HepG2 (cell line): ENCODE measurements around the gene CHKA. TPM values are rescaled to one million over a fixed set of nuclear protein-coding genes. Genes with fewer than 3 reads are reported as not detected.

ENCODE experiments used
- IRF2 ChIP-seq: IDR thresholded peaks from 2 replicates; pipeline ENCODE4 v1.6.1; 2018; ENCODE audit warnings: missing genetic modification reagents, missing compliant biosample characterization
- LCORL ChIP-seq, 2 experiments: fragments of 450-650 bp in 1 of 2; sonication (generic) in 1 of 2; formaldehyde crosslinking in 1 of 2; IDR thresholded peaks; 2 replicates each; pipeline versions ENCODE4 v1.5.0 to v1.6.1; 2017 to 2020; ENCODE audit warnings: antibody characterized with exemption in 1 of 2, missing genetic modification reagents in 1 of 2
- NFRKB ChIP-seq: fragments of 450-650 bp; IDR thresholded peaks from 2 replicates; pipeline ENCODE4 v1.6.1; 2017
- PHF20 ChIP-seq: sonication (generic); formaldehyde crosslinking; IDR thresholded peaks from 2 replicates; pipeline ENCODE4 v1.5.0; 2020; ENCODE audit warnings: mild to moderate bottlenecking, missing genetic modification reagents
- POLR2G ChIP-seq: fragments of 200-400 bp; formaldehyde crosslinking; IDR thresholded peaks from 2 replicates; pipeline ENCODE4 v1.6.1; 2018; ENCODE audit warnings: mild to moderate bottlenecking, low read depth, low read length, moderate library complexity
- SNRNP70 ChIP-seq: fragments of 200-400 bp; formaldehyde crosslinking; IDR thresholded peaks from 2 replicates; pipeline ENCODE4 v1.6.1; 2017; ENCODE audit warnings: mild to moderate bottlenecking, low read depth, low read length, moderate library complexity
- ZNF121 ChIP-seq: sonication (generic); formaldehyde crosslinking; IDR thresholded peaks from 2 replicates; pipeline ENCODE4 v1.5.0; 2020; ENCODE audit warnings: mild to moderate bottlenecking, missing genetic modification reagents
- ZNF235 ChIP-seq: sonication (generic); formaldehyde crosslinking; IDR thresholded peaks from 2 replicates; pipeline ENCODE4 v1.8.1; 2023; ENCODE audit warnings: mild to moderate bottlenecking, missing genetic modification reagents, borderline replicate concordance
- ZNF251 ChIP-seq: sonication (generic); formaldehyde crosslinking; IDR thresholded peaks from 2 replicates; pipeline ENCODE4 v1.9.0; 2021; ENCODE audit warnings: mild to moderate bottlenecking, missing genetic modification reagents
- ZNF264 ChIP-seq: sonication (generic); formaldehyde crosslinking; IDR thresholded peaks from 2 replicates; pipeline ENCODE4 v1.4.0; 2020; ENCODE audit warnings: missing genetic modification reagents
- ZNF747 ChIP-seq: sonication (generic); formaldehyde crosslinking; IDR thresholded peaks from 2 replicates; pipeline ENCODE4 v1.8.1; 2023; ENCODE audit warnings: missing genetic modification reagents, mild to moderate bottlenecking, borderline replicate concordance
- polyA plus RNA-seq, 8 experiments: library from polyadenylated mRNA; depleted of rRNA in 3 of 8; stranded (reverse) in 7 of 8; unstranded in 1 of 8; fragments of >200 nt; fragmentation: Illumina TruSeq in 4 of 8; extraction: Trizol in 4 of 8; gene quantifications; 2 replicates each; pipeline versions ENCODE4 v1.2.1 to v1.2.3, GENCODE V29; 2011 to 2016; ENCODE audit warnings: low read depth in 4 of 8, missing spikeins in 1 of 8, mixed read lengths in 1 of 8; ENCODE audit not compliant: insufficient read depth in 1 of 8
- total RNA-seq, 5 experiments: library from RNA; depleted of rRNA; stranded (reverse); fragments of >200 nt; fragmentation: Illumina TruSeq; extraction: Trizol; gene quantifications; 2 replicates each; pipeline ENCODE4 v1.2.3, GENCODE V29; 2016; ENCODE audit warnings: low read depth in 1 of 5
- TF ChIP-seq, protein P1 (sequence below): IDR thresholded peaks from 2 replicates; pipeline ENCODE4 v1.6.1; 2016; ENCODE audit warnings: low read depth, missing genetic modification reagents, missing compliant biosample characterization
- TF ChIP-seq, protein P2 (sequence below): sonication (generic); formaldehyde crosslinking; IDR thresholded peaks from 2 replicates; pipeline ENCODE4 v1.5.1; 2020; ENCODE audit warnings: missing genetic modification reagents, mild to moderate bottlenecking, borderline replicate concordance
- TF ChIP-seq, protein P3 (sequence below): sonication (generic); formaldehyde crosslinking; IDR thresholded peaks from 2 replicates; pipeline ENCODE4 v1.4.0; 2020; ENCODE audit warnings: missing genetic modification reagents, mild to moderate bottlenecking, borderline replicate concordance
- TF ChIP-seq, protein P4 (sequence below): sonication (generic); formaldehyde crosslinking; IDR thresholded peaks from 2 replicates; pipeline ENCODE4 v1.5.0; 2020; ENCODE audit warnings: missing genetic modification reagents, mild to moderate bottlenecking, borderline replicate concordance
- TF ChIP-seq, protein P5 (sequence below): sonication (generic); formaldehyde crosslinking; IDR thresholded peaks from 2 replicates; pipeline ENCODE4 v1.4.0; 2020; ENCODE audit warnings: missing genetic modification reagents

The CHKA gene
- total and polyA plus RNA-seq, 2 of the 13 experiments (the other 11 are each of a cell fraction or from before 2014, with no cell fraction given), result 71.6 to 92.7 TPM

DNA sequence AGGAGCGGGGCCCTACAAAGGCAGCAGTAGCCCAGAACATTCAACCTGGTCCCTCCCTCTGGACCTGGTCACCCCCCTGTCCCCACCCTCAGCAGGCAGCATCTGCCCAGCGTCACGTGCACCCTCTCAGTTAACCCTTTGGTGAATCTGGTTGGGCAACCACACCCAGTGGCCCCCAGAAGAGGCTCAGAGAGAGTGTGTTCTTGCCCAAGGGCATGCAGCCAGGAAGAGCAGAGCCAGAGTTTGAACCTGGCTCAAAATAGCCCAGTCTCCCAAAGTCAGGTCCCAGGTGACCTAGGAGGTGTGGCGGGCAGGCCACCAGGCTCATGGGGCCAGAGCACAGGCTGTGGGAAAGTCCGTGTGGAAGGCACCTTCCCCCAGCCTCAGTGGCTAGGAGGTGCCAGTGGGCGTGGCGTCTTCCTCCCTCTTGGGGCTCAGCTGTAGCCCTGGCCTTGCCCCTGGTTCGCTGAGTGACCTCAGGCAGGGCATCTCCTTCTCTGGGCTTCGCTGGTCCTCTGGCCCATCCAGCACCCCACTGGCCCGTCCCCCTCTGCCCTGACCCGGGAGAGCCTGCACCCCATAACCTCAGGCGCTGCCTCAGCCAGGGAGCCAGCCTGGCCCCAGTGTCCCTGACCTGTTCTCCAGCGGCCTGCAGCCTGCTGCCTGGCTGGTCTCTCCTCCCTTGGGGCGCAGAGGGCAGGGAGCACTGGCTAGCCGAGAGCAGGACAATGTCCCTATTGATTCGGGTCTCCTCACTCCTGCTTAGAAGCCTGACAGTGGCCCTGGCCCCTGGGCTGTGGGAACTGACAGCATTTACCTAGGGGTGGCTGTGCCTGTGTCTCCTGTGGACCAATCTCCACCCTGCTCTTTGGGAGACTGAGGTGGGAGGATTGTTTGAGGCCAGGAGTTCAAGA, 104.0 kb downstream of the CHKA start (continued):
- TF ChIP-seq, protein P1, sequence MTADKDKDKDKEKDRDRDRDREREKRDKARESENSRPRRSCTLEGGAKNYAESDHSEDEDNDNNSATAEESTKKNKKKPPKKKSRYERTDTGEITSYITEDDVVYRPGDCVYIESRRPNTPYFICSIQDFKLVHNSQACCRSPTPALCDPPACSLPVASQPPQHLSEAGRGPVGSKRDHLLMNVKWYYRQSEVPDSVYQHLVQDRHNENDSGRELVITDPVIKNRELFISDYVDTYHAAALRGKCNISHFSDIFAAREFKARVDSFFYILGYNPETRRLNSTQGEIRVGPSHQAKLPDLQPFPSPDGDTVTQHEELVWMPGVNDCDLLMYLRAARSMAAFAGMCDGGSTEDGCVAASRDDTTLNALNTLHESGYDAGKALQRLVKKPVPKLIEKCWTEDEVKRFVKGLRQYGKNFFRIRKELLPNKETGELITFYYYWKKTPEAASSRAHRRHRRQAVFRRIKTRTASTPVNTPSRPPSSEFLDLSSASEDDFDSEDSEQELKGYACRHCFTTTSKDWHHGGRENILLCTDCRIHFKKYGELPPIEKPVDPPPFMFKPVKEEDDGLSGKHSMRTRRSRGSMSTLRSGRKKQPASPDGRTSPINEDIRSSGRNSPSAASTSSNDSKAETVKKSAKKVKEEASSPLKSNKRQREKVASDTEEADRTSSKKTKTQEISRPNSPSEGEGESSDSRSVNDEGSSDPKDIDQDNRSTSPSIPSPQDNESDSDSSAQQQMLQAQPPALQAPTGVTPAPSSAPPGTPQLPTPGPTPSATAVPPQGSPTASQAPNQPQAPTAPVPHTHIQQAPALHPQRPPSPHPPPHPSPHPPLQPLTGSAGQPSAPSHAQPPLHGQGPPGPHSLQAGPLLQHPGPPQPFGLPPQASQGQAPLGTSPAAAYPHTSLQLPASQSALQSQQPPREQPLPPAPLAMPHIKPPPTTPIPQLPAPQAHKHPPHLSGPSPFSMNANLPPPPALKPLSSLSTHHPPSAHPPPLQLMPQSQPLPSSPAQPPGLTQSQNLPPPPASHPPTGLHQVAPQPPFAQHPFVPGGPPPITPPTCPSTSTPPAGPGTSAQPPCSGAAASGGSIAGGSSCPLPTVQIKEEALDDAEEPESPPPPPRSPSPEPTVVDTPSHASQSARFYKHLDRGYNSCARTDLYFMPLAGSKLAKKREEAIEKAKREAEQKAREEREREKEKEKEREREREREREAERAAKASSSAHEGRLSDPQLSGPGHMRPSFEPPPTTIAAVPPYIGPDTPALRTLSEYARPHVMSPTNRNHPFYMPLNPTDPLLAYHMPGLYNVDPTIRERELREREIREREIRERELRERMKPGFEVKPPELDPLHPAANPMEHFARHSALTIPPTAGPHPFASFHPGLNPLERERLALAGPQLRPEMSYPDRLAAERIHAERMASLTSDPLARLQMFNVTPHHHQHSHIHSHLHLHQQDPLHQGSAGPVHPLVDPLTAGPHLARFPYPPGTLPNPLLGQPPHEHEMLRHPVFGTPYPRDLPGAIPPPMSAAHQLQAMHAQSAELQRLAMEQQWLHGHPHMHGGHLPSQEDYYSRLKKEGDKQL, result peak; percentile 37; the same call in 1 of the 2 replicates
- TF ChIP-seq, protein P2, sequence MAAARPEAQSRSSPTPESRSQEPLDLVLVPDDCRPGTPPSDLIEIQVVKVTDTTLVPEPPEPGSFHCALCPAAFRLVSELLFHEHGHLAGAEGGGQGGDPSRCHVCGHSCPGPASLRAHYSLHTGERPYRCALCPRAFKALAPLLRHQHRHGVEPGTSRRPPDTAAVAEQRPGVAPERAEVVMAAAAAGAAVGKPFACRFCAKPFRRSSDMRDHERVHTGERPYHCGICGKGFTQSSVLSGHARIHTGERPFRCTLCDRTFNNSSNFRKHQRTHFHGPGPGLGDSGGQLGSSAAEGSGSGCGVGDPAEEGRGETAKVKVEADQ (CRISPR knock-in tag), result peak; percentile 33; the same call in 1 of the 2 replicates
- TF ChIP-seq IRF2, result peak; percentile 82; the same call in 1 of the 2 replicates
- no peak for TF ChIP-seq SNRNP70
- TF ChIP-seq NFRKB, result no peak
- no peak for TF ChIP-seq ZNF251 (CRISPR knock-in tag)
- TF ChIP-seq, protein P3, sequence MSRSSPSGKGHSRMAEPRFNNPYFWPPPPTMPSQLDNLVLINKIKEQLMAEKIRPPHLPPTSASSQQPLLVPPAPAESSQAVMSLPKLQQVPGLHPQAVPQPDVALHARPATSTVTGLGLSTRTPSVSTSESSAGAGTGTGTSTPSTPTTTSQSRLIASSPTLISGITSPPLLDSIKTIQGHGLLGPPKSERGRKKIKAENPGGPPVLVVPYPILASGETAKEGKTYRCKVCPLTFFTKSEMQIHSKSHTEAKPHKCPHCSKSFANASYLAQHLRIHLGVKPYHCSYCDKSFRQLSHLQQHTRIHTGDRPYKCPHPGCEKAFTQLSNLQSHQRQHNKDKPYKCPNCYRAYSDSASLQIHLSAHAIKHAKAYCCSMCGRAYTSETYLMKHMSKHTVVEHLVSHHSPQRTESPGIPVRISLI (CRISPR knock-in tag), result no peak
- TF ChIP-seq ZNF264 (CRISPR knock-in tag), result peak; percentile 80; the same call in 1 of the 2 replicates
- peak; percentile 74; the same call in 1 of the 2 replicates for TF ChIP-seq ZNF121
- TF ChIP-seq, protein P4, sequence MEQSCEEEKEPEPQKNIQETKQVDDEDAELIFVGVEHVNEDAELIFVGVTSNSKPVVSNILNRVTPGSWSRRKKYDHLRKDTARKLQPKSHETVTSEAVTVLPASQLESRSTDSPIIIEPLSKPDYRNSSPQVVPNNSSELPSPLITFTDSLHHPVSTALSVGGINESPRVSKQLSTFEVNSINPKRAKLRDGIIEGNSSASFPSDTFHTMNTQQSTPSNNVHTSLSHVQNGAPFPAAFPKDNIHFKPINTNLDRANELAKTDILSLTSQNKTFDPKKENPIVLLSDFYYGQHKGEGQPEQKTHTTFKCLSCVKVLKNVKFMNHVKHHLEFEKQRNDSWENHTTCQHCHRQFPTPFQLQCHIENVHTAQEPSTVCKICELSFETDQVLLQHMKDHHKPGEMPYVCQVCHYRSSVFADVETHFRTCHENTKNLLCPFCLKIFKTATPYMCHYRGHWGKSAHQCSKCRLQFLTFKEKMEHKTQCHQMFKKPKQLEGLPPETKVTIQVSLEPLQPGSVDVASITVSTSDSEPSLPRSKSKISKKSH, result no peak; the same call in 1 of the 2 replicates
- TF ChIP-seq PHF20 (CRISPR knock-in tag), result 0 out of 2 replicates have a peak, but pooled peaks have one; percentile 31
- peak; percentile 4; the same call in 1 of the 2 replicates for TF ChIP-seq POLR2G
- TF ChIP-seq, protein P5, sequence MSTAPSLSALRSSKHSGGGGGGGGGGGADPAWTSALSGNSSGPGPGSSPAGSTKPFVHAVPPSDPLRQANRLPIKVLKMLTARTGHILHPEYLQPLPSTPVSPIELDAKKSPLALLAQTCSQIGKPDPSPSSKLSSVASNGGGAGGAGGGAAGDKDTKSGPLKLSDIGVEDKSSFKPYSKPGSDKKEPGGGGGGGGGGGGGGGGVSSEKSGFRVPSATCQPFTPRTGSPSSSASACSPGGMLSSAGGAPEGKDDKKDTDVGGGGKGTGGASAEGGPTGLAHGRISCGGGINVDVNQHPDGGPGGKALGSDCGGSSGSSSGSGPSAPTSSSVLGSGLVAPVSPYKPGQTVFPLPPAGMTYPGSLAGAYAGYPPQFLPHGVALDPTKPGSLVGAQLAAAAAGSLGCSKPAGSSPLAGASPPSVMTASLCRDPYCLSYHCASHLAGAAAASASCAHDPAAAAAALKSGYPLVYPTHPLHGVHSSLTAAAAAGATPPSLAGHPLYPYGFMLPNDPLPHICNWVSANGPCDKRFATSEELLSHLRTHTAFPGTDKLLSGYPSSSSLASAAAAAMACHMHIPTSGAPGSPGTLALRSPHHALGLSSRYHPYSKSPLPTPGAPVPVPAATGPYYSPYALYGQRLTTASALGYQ, result no peak
- no peak for TF ChIP-seq LCORL (IDR thresholded peaks at IDR 0.05)
- peak; percentile 89 for TF ChIP-seq LCORL (CRISPR knock-in tag; IDR thresholded peaks at IDR 0.05)
- 0 out of 2 replicates have a peak, but pooled peaks have one; percentile 75 for TF ChIP-seq ZNF747
- no peak; the same call in 1 of the 2 replicates for TF ChIP-seq ZNF235 (CRISPR knock-in tag)
